HEK293 (cell line): Measurements from ENCODE around the gene COG3.
A peak's percentile ranks its signal among the peaks of the same experiment; 100 is the strongest.

Experiments used
- CTCF ChIA-PET: fragments of 350-600 bp; formaldehyde crosslinking; extraction: SDS; loops from one replicate; lab custom pipeline; 2021; ENCODE audit warnings: antibody characterized with exemption; lab: Yijun Ruan, JAX
- POLR2A ChIA-PET: fragments of 300-600 bp; formaldehyde crosslinking; extraction: SDS; loops from one replicate; lab custom pipeline; 2020; ENCODE audit warnings: antibody characterized with exemption, inconsistent platforms; lab: Yijun Ruan, JAX
- H3K27ac ChIP-seq: fragments of 200-500 bp; sonication (Bioruptor generic); 2 replicates; pipeline ENCODE4 v1.5.1; 2014; ENCODE audit warnings: low read depth, low read length, control low read depth, inconsistent platforms; ENCODE audit errors: extremely low read depth
- H3K36me3 ChIP-seq, 2 experiments: fragments of 200-500 bp in 1 of 2; sonication (Bioruptor generic) in 1 of 2; 1 replicate in 1 of 2; 2 replicates in 1 of 2; pipeline ENCODE4 v1.5.1; 2014 to 2017; ENCODE audit warnings: inconsistent platforms in 2 of 2, low read length in 2 of 2; ENCODE audit not compliant: control insufficient read depth in 2 of 2, insufficient read depth in 1 of 2
- H3K4me1 ChIP-seq: fragments of 200-500 bp; sonication (Bioruptor generic); 2 replicates; pipeline ENCODE4 v1.5.1; 2014; ENCODE audit warnings: mild to moderate bottlenecking, low read length, inconsistent platforms; ENCODE audit not compliant: control insufficient read depth, insufficient read depth
- H3K4me3 ChIP-seq: 2 replicates; pipeline ENCODE4 v1.5.1; 2011; ENCODE audit warnings: low read depth, mild to moderate bottlenecking, control low read depth, low read length, moderate library complexity
- H3K9me3 ChIP-seq: fragments of 200-500 bp; sonication (Bioruptor generic); 2 replicates; pipeline ENCODE4 v1.5.1; 2014; ENCODE audit warnings: low read depth, low read length, inconsistent platforms; ENCODE audit not compliant: control insufficient read depth, insufficient read depth
- AEBP2 ChIP-seq: fragments of 450-650 bp; formaldehyde crosslinking; IDR thresholded peaks from 2 replicates; pipeline ENCODE4 v1.5.1; 2016; ENCODE audit warnings: missing biosample characterization, missing genetic modification characterization, borderline replicate concordance
- HOXA7 ChIP-seq: sonication (generic); formaldehyde crosslinking; IDR thresholded peaks from 2 replicates; pipeline ENCODE4 v1.8.1; 2022; ENCODE audit warnings: missing genetic modification reagents, borderline replicate concordance
- KLF10 ChIP-seq: fragments of 450-650 bp; IDR thresholded peaks from 2 replicates; pipeline ENCODE4 v1.5.1; 2018; ENCODE audit warnings: missing biosample characterization, mild to moderate bottlenecking, missing genetic modification characterization
- SETDB1 ChIP-seq: IDR thresholded peaks from one replicate; pipeline ENCODE4 v1.6.1; 2017; ENCODE audit warnings: mild to moderate bottlenecking, low read length, moderate library complexity, mixed read lengths; ENCODE audit not compliant: insufficient read length
- ZBTB11 ChIP-seq: fragments of 450-650 bp; formaldehyde crosslinking; conservative IDR thresholded peaks from 2 replicates; pipeline ENCODE4 v1.5.1; 2016; ENCODE audit warnings: low read depth, missing biosample characterization, missing genetic modification characterization
- ZBTB26 ChIP-seq: fragments of 450-650 bp; formaldehyde crosslinking; optimal IDR thresholded peaks from 2 replicates; pipeline ENCODE3; 2016; ENCODE audit warnings: missing biosample characterization, mild to moderate bottlenecking, missing genetic modification characterization
- ZNF184 ChIP-seq: fragments of 450-650 bp; IDR thresholded peaks from 2 replicates; pipeline ENCODE4 v1.5.1; 2018; ENCODE audit warnings: missing biosample characterization, mild to moderate bottlenecking, missing genetic modification characterization
- ZNF558 ChIP-seq: fragments of 450-650 bp; formaldehyde crosslinking; IDR thresholded peaks from 2 replicates; pipeline ENCODE4 v1.5.1; 2016; ENCODE audit warnings: missing biosample characterization, missing genetic modification characterization
- ZNF580 ChIP-seq: fragments of 450-650 bp; formaldehyde crosslinking; IDR thresholded peaks from 2 replicates; pipeline ENCODE4 v1.5.1; 2016; ENCODE audit warnings: missing biosample characterization, missing genetic modification characterization
- ZNF585B ChIP-seq: fragments of 450-650 bp; formaldehyde crosslinking; IDR thresholded peaks from 2 replicates; pipeline ENCODE4 v1.5.1; 2016; ENCODE audit warnings: missing biosample characterization, missing genetic modification characterization
- ZNF596 ChIP-seq: fragments of 450-650 bp; IDR thresholded peaks from 2 replicates; pipeline ENCODE4 v1.5.0; 2018; ENCODE audit warnings: missing biosample characterization, mild to moderate bottlenecking, missing genetic modification characterization, moderate library complexity
- ZNF621 ChIP-seq: fragments of 450-650 bp; formaldehyde crosslinking; IDR thresholded peaks from 2 replicates; pipeline ENCODE4 v1.5.1; 2017; ENCODE audit warnings: missing biosample characterization, missing genetic modification characterization
- ZNF664 ChIP-seq: fragments of 450-650 bp; formaldehyde crosslinking; IDR thresholded peaks from 2 replicates; pipeline ENCODE4 v1.5.1; 2016; ENCODE audit warnings: missing biosample characterization, missing genetic modification characterization
- ZXDB ChIP-seq: fragments of 450-650 bp; formaldehyde crosslinking; IDR thresholded peaks from 2 replicates; pipeline ENCODE4 v1.5.1; 2016; ENCODE audit warnings: missing biosample characterization, missing genetic modification characterization

COG3 gene

GRCh38 chr13:45472171-45472705 lies 7.5 kb downstream of the COG3 start:
- Histone ChIP-seq H3K4me3 (no peak overlapping the region), H3K9me3 (no peaks in the 10 kb centered on the region), H3K36me3 (peaks cover 0 to 9% of the 10 kb centered on the region in 2 experiments; a peak in 2 of 3 replicates), H3K4me1 (peaks cover 3% of the 10 kb centered on the region), H3K27ac (no peak overlapping the region)
- ChIA-PET POLR2A (no interaction called here), CTCF (interaction anchor here (0.5 kb wide), 1 partner anchor 424 kb away, joined by 3 read pairs; no protein-coding TSS in a partner anchor)
- TF ChIP-seq KLF10 (tag by site-specific recombination) (no peak), ZNF558 (tag by site-specific recombination) (peak; percentile 98)

- H3K36me3 ChIP-seq: peaks cover 0 to 9% of the 10 kb centered on the region in 2 experiments; a peak in 2 of 3 replicates
- no peak overlapping the region for H3K4me3 ChIP-seq
- ChIA-PET CTCF (no interaction called here), POLR2A (interaction anchor here (0.9 kb wide), 1 partner anchor 9 kb away, joined by 3 read pairs; the partner anchor contains the start of gene COG3)
- TF ChIP-seq ZXDB (tag by site-specific recombination) (no peak), AEBP2 (tag by site-specific recombination) (no peak), ZNF664 (tag by site-specific recombination) (no peak), SETDB1 (no peak), HOXA7 (CRISPR knock-in tag) (no peak), ZNF580 (tag by site-specific recombination) (no peak), ZBTB26 (no peak), ZNF585B (tag by site-specific recombination) (no peak), ZNF621 (no peak), ZNF596 (tag by site-specific recombination) (no peak), ZNF184 (tag by site-specific recombination) (no peak), ZBTB11 (tag by site-specific recombination) (no peak)
- no peaks in the 10 kb centered on the region for H3K9me3 ChIP-seq
- no peak overlapping the region for H3K27ac ChIP-seq
- H3K4me1 ChIP-seq: no peaks in the 10 kb centered on the region; the same call in 1 of the 2 replicates
Observed at GRCh38 chr13:45473627-45474026, 8.9 kb downstream of the COG3 start.
